ENCODE results near the gene WHRN.
A peak's percentile ranks its signal among the peaks of the same experiment; 100 is the strongest.

Gene WHRN

GRCh38 chr9:114471157-114471556 lies 34.1 kb downstream of the WHRN start:
- DNase-seq (ENCODE audit: low spot score): no peak

- DNase-seq (ENCODE audit: low spot score): no peak
These were observed 34.7 kb downstream of the WHRN start for GRCh38 chr9:114470581-114470980.

- DNase-seq (ENCODE audit: low spot score): no peak
These were observed 35.2 kb downstream of the WHRN start for GRCh38 chr9:114470121-114470520.

- DNase-seq (ENCODE audit: low spot score): no peak
These were observed 36.0 kb downstream of the WHRN start for GRCh38 chr9:114469091-114469853.

- DNase-seq (ENCODE audit: low spot score): no peak
These were observed 37.4 kb downstream of the WHRN start for GRCh38 chr9:114467910-114468309.

GRCh38 chr9:114467226-114467750 lies 38.0 kb downstream of the WHRN start:
- no peak for DNase-seq (ENCODE audit: low spot score)

- no peak for DNase-seq (ENCODE audit: low spot score)
These were observed 39.1 kb downstream of the WHRN start for GRCh38 chr9:114465906-114466900.

- DNase-seq (ENCODE audit: low spot score): no peak
These were observed 39.9 kb downstream of the WHRN start for GRCh38 chr9:114465417-114465816.

- DNase-seq (ENCODE audit: low spot score): no peak
These were observed 40.8 kb downstream of the WHRN start for GRCh38 chr9:114464281-114465051.

DNA sequence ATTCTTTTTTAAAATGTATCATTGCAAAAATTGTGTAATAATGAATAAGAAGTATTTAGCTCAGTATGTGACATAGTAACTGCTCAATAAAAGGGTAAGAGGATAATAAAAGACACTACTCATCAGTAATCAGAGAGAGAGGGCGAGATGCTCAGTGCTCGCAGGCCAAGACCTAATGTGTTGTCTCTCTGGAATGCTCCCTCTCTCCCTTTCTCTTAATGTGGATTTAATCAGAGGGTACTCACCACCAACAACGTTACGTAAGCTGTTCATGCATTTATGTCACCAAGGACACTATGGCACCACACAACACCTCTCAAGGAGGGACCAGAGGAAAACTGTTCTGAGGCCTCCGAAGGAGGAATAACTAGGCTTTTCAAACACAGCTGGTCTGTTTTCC lies 42.5 kb downstream of the WHRN start:
- DNase-seq (ENCODE audit: low spot score): no peak

DNA sequence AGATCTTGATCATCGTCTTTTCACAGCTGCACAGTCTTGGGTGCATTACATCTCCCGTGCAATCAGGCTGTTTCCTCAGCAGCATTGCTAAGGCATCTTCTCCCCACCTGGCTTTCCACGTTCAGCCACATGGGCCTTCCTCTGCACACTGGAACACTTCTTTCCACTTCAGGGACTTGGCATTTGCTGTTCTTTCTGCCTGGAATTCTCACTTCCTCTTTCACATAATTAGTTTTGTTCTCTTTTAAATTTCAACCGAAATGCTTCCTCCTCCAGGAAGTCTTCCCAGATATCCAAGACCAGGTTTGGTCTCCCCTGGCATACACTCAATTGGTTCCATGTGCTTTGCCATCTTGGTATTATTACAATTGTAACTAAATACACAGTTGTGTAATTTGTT lies 43.8 kb downstream of the WHRN start:
- DNase-seq (ENCODE audit: low spot score): no peak

GRCh38 chr9:114460513-114461199 lies 44.6 kb downstream of the WHRN start:
- no peak for DNase-seq (ENCODE audit: low spot score)

- no peak for DNase-seq (ENCODE audit: low spot score)
These were observed 45.8 kb downstream of the WHRN start for GRCh38 chr9:114459464-114459863.

DNA sequence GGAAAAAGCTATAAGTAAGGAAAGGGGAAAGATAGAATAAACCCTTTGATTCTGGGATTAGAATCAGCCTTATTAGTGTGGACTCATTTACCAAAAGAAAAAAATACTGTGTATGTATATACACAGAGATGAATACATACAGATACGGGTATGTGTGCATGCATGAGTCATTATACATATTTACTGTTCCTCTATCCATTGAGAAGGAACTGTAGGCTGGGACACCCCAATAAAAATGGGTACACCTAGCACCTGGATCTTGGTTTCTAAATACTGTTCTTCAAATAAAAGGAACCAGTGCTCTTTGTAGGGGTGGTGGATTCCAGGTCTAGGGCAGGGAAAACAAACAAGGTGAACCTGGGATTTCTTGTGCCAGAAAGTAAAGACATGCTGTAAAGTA lies 48.3 kb downstream of the WHRN start:
- DNase-seq (ENCODE audit: low spot score): no peak

- no peak for DNase-seq (ENCODE audit: low spot score)
These were observed 50.6 kb downstream of the WHRN start for GRCh38 chr9:114454652-114455051.

DNA sequence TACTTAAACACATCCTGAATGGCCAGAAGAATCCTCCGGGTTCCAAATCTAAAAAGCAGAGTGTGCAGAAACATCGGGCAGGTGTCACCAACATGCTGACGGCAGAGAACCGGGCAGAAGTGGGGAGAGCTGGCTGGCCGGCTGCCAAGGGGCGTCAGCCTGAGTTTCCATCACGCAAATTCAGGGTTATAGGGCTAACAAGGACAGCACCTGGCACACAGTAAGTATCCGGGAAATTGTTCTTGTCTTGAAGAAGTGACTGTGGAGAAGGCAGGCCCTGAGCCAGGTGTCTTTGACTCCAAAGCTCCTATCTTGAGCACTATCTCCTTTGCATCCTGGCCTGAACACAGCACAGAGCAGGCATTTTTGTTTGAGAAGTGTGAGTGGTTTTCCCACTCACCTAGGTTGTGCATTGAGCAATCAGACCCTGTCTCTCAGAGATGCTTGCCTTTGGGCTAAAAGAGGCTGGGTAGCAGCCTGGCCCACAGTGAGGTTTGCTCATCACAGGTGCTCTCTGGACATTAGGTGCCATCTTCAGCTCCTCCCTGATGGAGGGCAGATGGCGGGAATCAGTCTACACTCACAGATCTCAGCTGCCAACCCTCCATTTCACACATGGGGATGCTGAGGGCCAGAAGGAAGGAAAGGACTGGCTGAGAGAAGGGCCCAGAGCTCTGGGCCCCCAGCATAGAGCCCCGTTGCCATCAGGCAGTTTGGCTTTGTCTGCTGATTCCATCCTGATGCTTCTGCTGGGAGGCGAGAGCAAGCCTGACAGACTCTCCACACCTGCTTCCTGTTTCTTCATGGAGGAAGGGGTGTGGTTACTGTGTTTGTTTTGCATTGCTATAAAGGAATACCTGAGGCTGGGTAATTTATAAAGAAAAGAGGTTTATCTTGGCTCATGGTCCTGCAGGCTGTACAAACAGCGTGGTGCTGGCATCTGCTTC lies 52.8 kb downstream of the WHRN start:
- DNase-seq (ENCODE audit: low spot score): no peak

DNA sequence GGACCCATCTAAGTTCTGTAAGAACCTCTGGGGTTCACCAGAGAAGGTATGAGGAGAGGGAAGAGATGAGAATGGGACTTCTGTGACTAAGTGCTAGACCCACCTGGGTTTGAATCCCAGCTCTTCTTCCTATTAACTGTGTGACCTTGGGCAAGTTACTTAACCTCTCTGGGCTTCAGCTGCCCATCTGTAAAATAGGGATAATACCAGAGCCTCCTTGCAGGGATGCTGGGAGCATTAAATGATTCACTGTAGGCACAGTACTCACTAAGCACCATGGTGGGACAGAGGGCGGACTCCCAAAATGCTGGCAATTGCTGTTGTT lies 53.6 kb downstream of the WHRN start:
- no peak for DNase-seq (ENCODE audit: low spot score)

- DNase-seq (ENCODE audit: low spot score): peak; percentile 16
These were observed 54.2 kb downstream of the WHRN start for GRCh38 chr9:114450833-114451706.

DNA sequence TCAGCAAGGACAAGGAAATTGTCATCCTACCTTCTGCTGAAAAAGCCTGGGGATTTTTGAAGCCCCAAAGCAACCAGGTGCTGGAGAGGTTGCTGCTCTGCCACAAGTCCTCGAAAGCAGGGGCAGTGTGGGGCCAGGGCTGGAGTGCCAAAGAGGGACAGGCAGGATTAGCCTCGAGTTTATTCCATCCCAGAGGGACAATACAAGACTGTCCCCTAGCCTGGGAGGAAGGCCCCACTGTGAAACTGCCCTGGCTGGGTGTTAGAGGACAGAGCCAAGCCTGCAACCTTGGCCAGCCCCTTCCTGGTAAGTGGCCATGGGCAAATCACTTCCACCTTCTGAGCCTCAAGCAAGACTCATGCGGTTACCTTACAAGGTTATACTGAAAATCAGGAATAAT lies 55.1 kb downstream of the WHRN start:
- DNase-seq (ENCODE audit: low spot score): no peak

Data from CD4-positive, alpha-beta T cell treated with Interleukin-15 for 4 hours (primary cell).